Naive thymus-derived CD8-positive, alpha-beta T cell (primary cell): ENCODE results near the gene AP3B1. TPM values are rescaled to one million over a fixed set of nuclear protein-coding genes. Genes with fewer than 3 reads are reported as not detected.

Experiments
- ATAC-seq, 2 donors: fragments of 150-1000 bp; cut with Tn5 transposase in 1 of 2; sonication (Bioruptor Pico), chemical (Tn5 transposase) in 1 of 2; 1 replicate in 1 of 2; 2 replicates in 1 of 2; pipeline ENCODE4 v1.10.0; 2021; ENCODE audit warnings: mild to moderate bottlenecking in 2 of 2, moderate library complexity in 2 of 2
- POLR2A ChIA-PET: fragments of 350-600 bp; sonication (Branson Sonifier 250); formaldehyde crosslinking; loops from one replicate; lab custom pipeline; 2021; ENCODE audit warnings: antibody characterized with exemption; lab: Charles Lee
- DNase-seq, 10 donors: peaks; one replicate each; pipeline versions ENCODE4 v3.0.0 to v3.0.0-alpha.2; 2020 to 2022
- H3K27ac Mint-ChIP-seq, 10 donors: one replicate each; pipeline ENCODE4 v1.8.0; 2020 to 2022; ENCODE audit warnings: mild to moderate bottlenecking in 10 of 10, mixed read lengths in 10 of 10, moderate library complexity in 4 of 10, inconsistent platforms in 1 of 10
- H3K27me3 Mint-ChIP-seq, 5 donors: one replicate each; pipeline ENCODE4 v1.8.0; 2021 to 2022; ENCODE audit warnings: mixed read lengths in 5 of 5
- H3K36me3 Mint-ChIP-seq, 3 donors: one replicate each; pipeline ENCODE4 v1.8.0; 2020 to 2022; ENCODE audit warnings: mixed read lengths in 3 of 3, mild to moderate bottlenecking in 2 of 3, inconsistent platforms in 1 of 3
- H3K4me1 Mint-ChIP-seq, 4 donors: one replicate each; pipeline ENCODE4 v1.8.0; 2021 to 2022; ENCODE audit warnings: mixed read lengths in 4 of 4
- H3K4me3 Mint-ChIP-seq, 10 donors: one replicate each; pipeline ENCODE4 v1.8.0; 2020 to 2022; ENCODE audit warnings: mild to moderate bottlenecking in 10 of 10, mixed read lengths in 10 of 10, moderate library complexity in 6 of 10, inconsistent platforms in 1 of 10
- H3K9me3 Mint-ChIP-seq, 9 donors: one replicate each; pipeline ENCODE4 v1.8.0; 2020 to 2022; ENCODE audit warnings: mixed read lengths in 9 of 9, mild to moderate bottlenecking in 3 of 9, inconsistent platforms in 1 of 9, moderate library complexity in 1 of 9
- polyA plus RNA-seq, 3 donors: library from polyadenylated mRNA; unstranded; fragments of 300-500 nt; fragmentation: Illumina TruSeq; gene quantifications; one replicate each; pipeline ENCODE4 v1.2.3, GENCODE V29; 2021
- total RNA-seq, 8 experiments: library from RNA in 2 of 8; stranded (reverse) in 2 of 8; gene quantifications; one replicate each; pipeline ENCODE4 v1.2.3 and lab custom pipeline; 2021 to 2026

The AP3B1 gene
- total and polyA plus RNA-seq, 5 experiments from 2014 or later: 19.8 to 36.4 (median 26.2) TPM

DNA sequence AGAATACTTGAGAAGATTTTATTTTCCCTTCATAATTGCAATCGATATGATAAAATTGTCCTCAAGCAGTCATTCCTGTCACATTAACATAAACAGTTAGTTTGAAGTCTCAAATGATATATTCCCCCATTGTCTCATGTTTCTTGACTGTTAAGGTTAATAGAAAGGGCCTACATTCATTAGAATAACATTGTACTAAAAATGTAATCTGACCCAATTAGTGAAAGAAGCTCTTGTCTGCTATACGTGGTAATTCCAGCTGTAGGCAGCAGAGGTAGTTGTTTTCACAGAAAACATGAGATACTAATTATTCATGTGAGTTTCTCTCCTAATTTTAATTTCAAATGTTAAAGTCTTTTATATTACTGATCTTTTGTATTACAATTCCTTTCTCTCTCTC lies 25.9 kb upstream of the AP3B1 start:
- no peaks in the 10 kb centered on the region for H3K36me3 Mint-ChIP-seq
- ATAC-seq (no peak), DNase-seq (peak in 3 of 10 donors; percentile 7 to 13 (median 8))
- no peaks in the 10 kb centered on the region for H3K4me1 Mint-ChIP-seq
- H3K27ac Mint-ChIP-seq: no peak overlapping the region
- H3K4me3 Mint-ChIP-seq: no peak overlapping the region
- peaks cover 2 to 20% (median 6%) of the 10 kb centered on the region in 5 donors for H3K27me3 Mint-ChIP-seq
- POLR2A ChIA-PET: no interaction called here
- H3K9me3 Mint-ChIP-seq: no peaks in the 10 kb centered on the region

DNA sequence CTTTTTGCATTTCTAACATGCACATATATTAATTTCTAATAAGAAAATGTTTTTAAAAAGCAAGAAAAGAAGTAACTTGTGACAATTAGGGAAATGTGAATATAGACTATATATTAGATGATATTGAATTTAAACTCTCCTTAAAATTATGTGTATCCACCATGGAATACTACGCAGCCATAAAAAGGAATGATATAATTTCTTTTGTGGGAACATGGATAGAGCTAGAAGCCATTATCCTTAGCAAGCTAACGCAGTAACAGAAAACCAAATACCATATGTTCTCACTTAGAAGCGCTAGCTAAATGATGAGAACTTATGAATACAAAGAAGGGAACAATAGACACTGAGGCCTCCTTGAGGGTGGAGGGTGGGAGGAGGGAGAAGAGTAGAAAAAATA lies 23.8 kb upstream of the AP3B1 start:
- DNase-seq (no peak), ATAC-seq (no peak)
- Mint-ChIP-seq H3K27ac (peak overlapping the region in 2 of 10 donors; percentile 15 to 21), H3K27me3 (peaks cover 0 to 9% (median 2%) of the 10 kb centered on the region in 5 donors), H3K4me1 (no peaks in the 10 kb centered on the region), H3K36me3 (no peaks in the 10 kb centered on the region), H3K9me3 (no peaks in the 10 kb centered on the region), H3K4me3 (no peak overlapping the region)
- POLR2A ChIA-PET: no interaction called here

DNA sequence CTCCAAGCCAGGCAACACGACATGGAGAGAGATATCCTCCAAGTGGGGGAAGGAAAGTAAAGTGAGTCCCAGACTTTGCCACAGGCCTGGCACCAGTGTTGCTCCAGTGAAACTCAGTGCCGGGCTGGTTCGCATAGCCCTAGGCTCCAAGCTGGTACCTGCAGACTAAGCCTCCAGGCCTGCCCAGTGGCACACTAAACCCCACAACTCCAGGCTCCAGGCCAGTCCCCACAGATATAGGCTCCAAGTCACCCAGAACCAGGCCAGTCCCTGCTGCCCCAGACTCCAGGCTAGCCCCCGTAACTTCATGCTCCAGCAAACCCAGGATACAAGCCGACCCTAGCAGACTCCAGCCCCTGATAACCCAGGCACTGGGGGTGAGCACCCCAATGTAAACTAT lies 23.0 kb upstream of the AP3B1 start:
- H3K36me3 Mint-ChIP-seq: no peaks in the 10 kb centered on the region
- ATAC-seq (no peak), DNase-seq (no peak)
- no peak overlapping the region for H3K4me3 Mint-ChIP-seq
- H3K4me1 Mint-ChIP-seq: no peaks in the 10 kb centered on the region
- H3K9me3 Mint-ChIP-seq: no peaks in the 10 kb centered on the region
- peaks cover 0 to 12% (median 4%) of the 10 kb centered on the region in 5 donors for H3K27me3 Mint-ChIP-seq
- no peak overlapping the region for H3K27ac Mint-ChIP-seq
- POLR2A ChIA-PET: no interaction called here

DNA sequence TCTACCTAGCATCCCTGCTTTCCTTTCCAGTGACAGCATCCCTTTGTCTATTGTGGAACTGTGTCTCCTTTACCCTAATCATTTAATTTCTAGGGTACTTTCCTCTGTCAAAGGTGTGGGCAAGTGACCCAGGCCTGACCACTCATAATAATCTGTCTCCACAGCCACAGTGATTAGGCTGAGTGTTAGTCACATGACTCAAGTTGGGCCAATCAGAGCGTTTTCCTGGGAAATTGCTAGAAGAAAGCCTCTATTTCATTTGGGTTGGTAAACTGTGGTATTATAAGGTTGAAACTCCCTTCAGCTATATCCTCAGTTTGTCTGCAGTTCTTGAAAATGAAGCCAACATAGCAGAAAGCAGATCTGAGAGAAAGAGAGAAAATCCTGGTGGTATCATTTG lies 14.2 kb upstream of the AP3B1 start:
- POLR2A ChIA-PET: no interaction called here
- Mint-ChIP-seq H3K27ac (no peak overlapping the region), H3K36me3 (no peaks in the 10 kb centered on the region), H3K4me3 (no peak overlapping the region), H3K4me1 (no peaks in the 10 kb centered on the region), H3K27me3 (peaks cover 10 to 37% (median 20%) of the 10 kb centered on the region in 5 donors), H3K9me3 (no peaks in the 10 kb centered on the region)
- ATAC-seq: no peak
- DNase-seq: no peak

DNA sequence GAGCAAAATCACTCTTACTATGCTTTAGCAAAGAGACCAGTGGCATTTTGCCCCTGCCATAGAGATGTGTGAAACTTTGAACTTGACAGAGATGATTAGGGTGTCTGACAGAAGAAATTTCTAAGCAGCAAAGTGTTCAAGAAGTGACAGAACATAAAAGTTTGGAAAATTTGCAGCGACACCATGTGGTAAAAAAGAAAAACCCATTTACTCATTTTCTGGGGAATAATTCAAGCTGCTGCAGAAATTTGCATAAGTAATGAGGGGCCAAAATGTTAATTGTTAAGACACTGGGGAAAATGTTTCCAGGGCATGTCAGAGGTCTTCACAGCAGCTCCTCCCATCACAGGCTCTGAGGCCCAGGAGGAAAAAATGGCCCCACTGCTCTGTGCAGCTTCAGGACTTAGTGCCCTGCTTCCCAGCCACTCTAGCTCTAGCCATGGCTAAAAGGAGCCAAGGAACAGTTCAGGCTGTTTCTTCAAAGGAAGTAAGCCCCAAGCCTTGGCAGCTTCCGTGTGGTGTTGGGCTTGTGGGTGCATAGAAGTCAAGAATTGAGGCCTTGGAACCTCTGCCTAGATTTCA lies 6.1 kb upstream of the AP3B1 start:
- Mint-ChIP-seq H3K27ac (no peak overlapping the region), H3K27me3 (peaks cover 0 to 8% (median 3%) of the 10 kb centered on the region in 5 donors), H3K4me3 (no peak overlapping the region), H3K9me3 (no peaks in the 10 kb centered on the region), H3K36me3 (no peaks in the 10 kb centered on the region), H3K4me1 (peaks cover 3 to 5% (median 4%) of the 10 kb centered on the region in 4 donors)
- POLR2A ChIA-PET: no interaction called here
- DNase-seq (peak in 1 of 10 donors; percentile 17), ATAC-seq (no peak)

DNA sequence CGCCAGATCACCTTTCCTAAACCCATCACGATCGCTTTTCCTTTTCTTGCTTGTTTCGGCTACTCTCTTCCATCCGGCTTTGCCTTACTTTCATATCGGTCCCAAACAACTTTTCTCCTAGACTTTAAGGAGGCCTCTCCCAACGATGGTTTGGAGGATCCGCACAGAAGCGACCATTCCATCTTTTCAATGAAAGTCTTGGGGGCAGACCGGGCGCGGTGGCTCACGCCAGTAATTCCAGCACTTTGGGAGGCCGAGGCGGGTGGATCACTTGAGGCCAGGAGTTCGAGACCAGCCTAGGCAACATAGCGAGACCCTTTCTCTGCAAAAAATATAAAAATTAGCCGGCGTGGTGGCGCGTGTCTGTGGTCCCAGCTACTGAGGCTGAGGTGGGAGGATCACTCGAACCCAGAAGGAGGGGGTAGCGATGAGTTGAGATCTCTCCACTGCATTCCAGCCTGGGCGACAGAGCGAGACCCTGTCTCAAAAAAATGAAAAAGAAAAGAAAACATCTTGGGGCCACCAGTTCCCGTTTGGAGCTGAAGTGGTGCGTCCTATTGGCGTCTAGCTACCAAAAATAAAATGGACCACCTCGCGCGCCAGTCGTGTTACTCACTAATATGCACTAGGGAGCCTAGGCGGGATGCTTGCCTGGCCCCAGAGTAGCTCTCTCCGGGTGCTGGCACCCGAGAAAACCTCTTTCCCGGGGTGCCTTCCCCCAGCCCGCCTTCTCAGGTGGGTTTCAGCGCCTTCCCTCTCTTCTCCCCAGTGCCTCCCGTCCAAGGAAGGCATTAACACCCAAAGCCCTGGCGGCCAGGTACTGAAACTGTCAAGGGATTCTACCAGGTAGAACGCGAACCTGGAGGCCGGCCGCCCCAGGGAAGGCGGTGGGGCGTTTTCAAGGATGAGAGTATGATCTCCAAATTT lies 800 bp upstream of the AP3B1 start:
- H3K4me3 Mint-ChIP-seq: peak overlapping the region; percentile 96 to 100 (median 99)
- no peaks in the 10 kb centered on the region for H3K9me3 Mint-ChIP-seq
- POLR2A ChIA-PET: interaction anchor here (0.5 to 5.8 kb wide), 7 partner anchors 9 to 689 kb away, joined by 3 to 144 read pairs (median 3); partner anchors contain the start of gene SCAMP1
- H3K4me1 Mint-ChIP-seq: peaks cover 13 to 45% (median 33%) of the 10 kb centered on the region in 4 donors
- DNase-seq: peak; percentile 24 to 77 (median 52)
- H3K27me3 Mint-ChIP-seq: peaks cover 0 to 3% (median 0%) of the 10 kb centered on the region in 5 donors
- ATAC-seq: peak; percentile 55
- no peaks in the 10 kb centered on the region for H3K36me3 Mint-ChIP-seq
- H3K27ac Mint-ChIP-seq: peak overlapping the region; percentile 89 to 100 (median 98)

DNA sequence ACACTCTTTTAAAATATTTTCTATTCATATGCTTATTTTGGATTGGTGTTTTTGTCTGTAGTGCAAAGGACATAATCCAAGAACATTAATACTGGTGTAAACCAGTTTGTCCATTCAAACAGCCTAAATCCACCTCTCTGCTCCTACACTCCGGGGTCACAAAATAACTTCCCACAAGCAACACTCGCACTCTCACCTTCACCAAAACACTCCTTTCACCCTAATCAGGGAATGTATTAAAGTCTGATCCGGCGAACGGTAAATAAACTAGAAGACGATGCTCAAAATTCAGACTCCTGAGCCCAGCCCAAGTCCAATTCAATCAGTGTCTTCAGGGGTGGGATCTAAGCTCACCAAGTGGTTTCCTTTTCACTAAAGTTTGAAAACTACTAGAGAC lies 649 bp downstream of the AP3B1 start:
- Mint-ChIP-seq H3K9me3 (no peaks in the 10 kb centered on the region), H3K4me1 (peaks cover 18 to 55% (median 46%) of the 10 kb centered on the region in 4 donors), H3K36me3 (no peaks in the 10 kb centered on the region), H3K4me3 (peak overlapping the region; percentile 96 to 100 (median 99)), H3K27ac (peak overlapping the region; percentile 89 to 100 (median 98)), H3K27me3 (no peaks in the 10 kb centered on the region)
- DNase-seq (no peak), ATAC-seq (no peak)
- POLR2A ChIA-PET: interaction anchor here (1.4 to 5.8 kb wide), 4 partner anchors 12 to 802 kb away, joined by 3 to 144 read pairs (median 6); partner anchors contain the start of genes SCAMP1 and WDR41

DNA sequence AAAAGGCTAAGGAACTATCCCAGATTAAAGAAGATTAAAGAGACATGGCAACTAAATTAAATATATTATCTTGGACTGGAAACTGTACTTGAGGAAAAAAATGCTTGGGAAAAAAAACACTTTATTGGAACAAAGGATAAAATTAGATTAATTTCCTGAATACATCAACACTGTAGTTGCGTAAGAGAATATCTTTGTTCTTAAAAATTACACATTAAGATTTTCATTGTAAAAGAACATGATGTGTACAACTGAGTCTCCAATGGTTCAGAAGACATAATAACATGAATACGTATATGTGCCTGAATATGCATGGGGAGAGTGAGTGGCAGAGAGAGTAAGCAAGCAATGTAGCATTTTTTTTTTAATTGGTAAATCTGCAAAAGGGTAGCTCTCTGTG lies 2.8 kb downstream of the AP3B1 start:
- Mint-ChIP-seq H3K27ac (peak overlapping the region in 1 of 10 donors; percentile 2), H3K36me3 (no peaks in the 10 kb centered on the region), H3K4me1 (peaks cover 18 to 68% (median 53%) of the 10 kb centered on the region in 4 donors), H3K9me3 (no peaks in the 10 kb centered on the region), H3K27me3 (no peaks in the 10 kb centered on the region), H3K4me3 (peak overlapping the region in 5 of 10 donors; percentile 0 to 43 (median 16))
- DNase-seq (no peak), ATAC-seq (no peak)
- POLR2A ChIA-PET: interaction anchor here (1.1 to 5.8 kb wide), 2 partner anchors 67 to 800 kb away, joined by 3 to 144 read pairs; partner anchors contain the start of genes SCAMP1 and WDR41

DNA sequence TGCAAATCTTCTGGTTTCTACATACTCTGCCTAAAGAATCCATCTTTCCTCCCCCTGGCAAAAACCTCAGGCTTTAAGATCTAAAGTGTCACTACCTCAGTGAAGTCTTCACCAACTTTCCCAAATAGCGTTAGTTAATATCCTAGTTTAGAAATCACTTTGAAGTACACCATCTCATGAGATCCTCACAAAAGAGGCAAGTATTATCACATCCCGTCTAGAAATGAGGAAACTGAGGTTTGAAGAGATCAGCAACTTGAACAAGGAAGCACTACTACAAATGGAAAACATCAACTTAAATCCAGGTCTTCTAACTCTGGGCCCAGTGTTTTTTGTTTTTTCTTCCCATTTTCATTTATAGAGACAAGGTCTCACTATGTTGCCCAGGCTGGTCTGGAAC lies 4.6 kb downstream of the AP3B1 start:
- DNase-seq (no peak), ATAC-seq (no peak)
- Mint-ChIP-seq H3K4me1 (peaks cover 27 to 79% (median 66%) of the 10 kb centered on the region in 4 donors), H3K27me3 (no peaks in the 10 kb centered on the region), H3K36me3 (peaks cover 0 to 3% (median 2%) of the 10 kb centered on the region in 3 donors), H3K27ac (peak overlapping the region in 5 of 10 donors; percentile 1 to 57 (median 35)), H3K4me3 (peak overlapping the region in 1 of 10 donors; percentile 12), H3K9me3 (no peaks in the 10 kb centered on the region)
- POLR2A ChIA-PET: no interaction called here

DNA sequence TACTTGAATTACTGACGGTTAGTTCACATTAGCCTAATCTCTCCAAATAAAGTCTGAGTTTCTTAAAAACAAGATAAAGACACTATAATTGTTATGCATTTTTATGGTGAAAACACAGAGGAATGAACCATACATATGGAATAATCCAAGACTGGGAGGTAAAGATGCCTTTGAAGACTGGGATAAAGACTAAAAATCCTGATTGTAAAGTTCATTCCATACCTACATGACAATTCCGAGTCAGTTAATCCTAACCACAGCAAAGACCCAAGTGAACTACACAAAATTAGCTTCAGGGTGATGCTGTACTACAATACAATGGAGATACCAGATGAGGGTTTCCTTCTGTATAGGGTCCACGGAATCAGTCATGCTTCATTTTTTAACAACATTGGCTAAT lies 6.3 kb downstream of the AP3B1 start:
- peaks cover 0 to 5% (median 3%) of the 10 kb centered on the region in 3 donors for H3K36me3 Mint-ChIP-seq
- H3K4me3 Mint-ChIP-seq: no peak overlapping the region
- no peak for DNase-seq
- no peaks in the 10 kb centered on the region for H3K27me3 Mint-ChIP-seq
- ATAC-seq: no peak
- POLR2A ChIA-PET: no interaction called here
- H3K27ac Mint-ChIP-seq: no peak overlapping the region
- H3K4me1 Mint-ChIP-seq: peaks cover 29 to 75% (median 68%) of the 10 kb centered on the region in 4 donors
- no peaks in the 10 kb centered on the region for H3K9me3 Mint-ChIP-seq

DNA sequence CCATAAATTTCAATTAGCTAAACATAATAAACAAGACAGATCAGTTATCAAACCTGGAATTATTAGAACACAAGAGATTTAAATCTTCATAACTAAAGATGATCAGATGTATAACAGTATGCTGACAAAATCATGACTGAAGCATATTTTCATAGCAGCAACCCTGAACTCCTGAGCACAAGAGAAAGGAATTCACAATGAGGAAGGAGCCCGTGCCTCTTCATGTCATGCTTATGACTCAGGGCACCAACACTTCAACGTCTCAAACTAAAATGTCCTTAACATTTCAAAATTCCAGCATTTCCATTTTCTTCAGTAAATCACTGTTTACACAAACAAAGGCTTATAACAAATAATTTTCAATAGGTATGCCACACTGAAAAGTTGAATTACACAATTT lies 6.7 kb downstream of the AP3B1 start:
- Mint-ChIP-seq H3K4me3 (no peak overlapping the region), H3K27ac (no peak overlapping the region), H3K4me1 (peaks cover 29 to 74% (median 67%) of the 10 kb centered on the region in 4 donors), H3K9me3 (no peaks in the 10 kb centered on the region), H3K27me3 (no peaks in the 10 kb centered on the region), H3K36me3 (peaks cover 0 to 5% (median 3%) of the 10 kb centered on the region in 3 donors)
- ATAC-seq: no peak
- DNase-seq: no peak
- POLR2A ChIA-PET: no interaction called here

DNA sequence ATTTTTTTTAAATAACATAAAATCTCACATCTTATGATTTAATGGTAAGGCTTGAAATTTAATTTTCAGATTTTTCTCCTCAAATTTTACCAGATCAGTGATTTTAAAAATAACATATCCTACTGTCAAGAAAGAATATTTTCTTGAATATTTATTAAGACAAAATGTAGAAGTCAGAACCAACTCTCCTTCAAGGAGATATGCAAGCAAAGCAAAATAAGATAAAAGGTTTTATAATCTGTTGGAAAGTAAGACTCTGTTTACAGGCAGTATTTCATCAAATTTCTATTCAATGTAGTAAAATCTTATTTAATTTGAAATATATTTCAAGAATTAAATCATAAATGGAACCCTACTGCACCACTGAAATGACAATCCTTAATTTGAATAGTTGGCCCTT lies 7.3 kb downstream of the AP3B1 start:
- Mint-ChIP-seq H3K4me1 (peaks cover 29 to 71% (median 61%) of the 10 kb centered on the region in 4 donors), H3K4me3 (no peak overlapping the region), H3K9me3 (no peaks in the 10 kb centered on the region), H3K27me3 (no peaks in the 10 kb centered on the region), H3K36me3 (peaks cover 0 to 5% (median 3%) of the 10 kb centered on the region in 3 donors), H3K27ac (no peak overlapping the region)
- ATAC-seq (no peak), DNase-seq (no peak)
- POLR2A ChIA-PET: interaction anchor here (0.7 kb wide), 1 partner anchor 64 kb away, joined by 6 read pairs; no protein-coding TSS in a partner anchor
